MM.1S (cell line): ENCODE results near the gene SLC17A8.

Source experiments
- CTCF ChIP-seq: fragments of 300-600 bp; sonication (generic); IDR thresholded peaks from 2 replicates; pipeline ENCODE4 v1.5.1; 2016; ENCODE audit warnings: antibody characterized with exemption, low read length, mixed read lengths
- EZH2 ChIP-seq: fragments of 300-600 bp; sonication (generic); optimal IDR thresholded peaks from 2 replicates; pipeline ENCODE3; 2017; ENCODE audit warnings: low read depth, mild to moderate bottlenecking, antibody characterized with exemption, low read length, mixed read lengths
- EZH2phosphoT487 ChIP-seq: fragments of 300-600 bp; sonication (generic); IDR thresholded peaks from 2 replicates; pipeline ENCODE4 v1.6.1; 2018; ENCODE audit warnings: antibody characterized with exemption, low read length

GRCh38 chr12:100464529-100464928 lies 107.7 kb downstream of the SLC17A8 start:
- TF ChIP-seq CTCF (no peak), EZH2 (no peak), EZH2phosphoT487 (no peak)
